DND-41 (cell line): ENCODE data around the gene MRPL42.

ENCODE experiments used
- EZH2 ChIP-seq: IDR thresholded peaks from 3 replicates; pipeline ENCODE4 v1.6.1; 2012; ENCODE audit warnings: borderline replicate concordance, low read depth, mild to moderate bottlenecking, moderate library complexity, low read length, inconsistent platforms; ENCODE audit not compliant: severe bottlenecking
- TF ChIP-seq, protein P1 (sequence below): IDR thresholded peaks from 2 replicates; pipeline ENCODE4 v1.5.1; 2012; ENCODE audit warnings: borderline replicate concordance, low read length, moderate library complexity, mild to moderate bottlenecking; ENCODE audit not compliant: poor library complexity, severe bottlenecking; ENCODE audit errors: extremely low read depth

DNA sequence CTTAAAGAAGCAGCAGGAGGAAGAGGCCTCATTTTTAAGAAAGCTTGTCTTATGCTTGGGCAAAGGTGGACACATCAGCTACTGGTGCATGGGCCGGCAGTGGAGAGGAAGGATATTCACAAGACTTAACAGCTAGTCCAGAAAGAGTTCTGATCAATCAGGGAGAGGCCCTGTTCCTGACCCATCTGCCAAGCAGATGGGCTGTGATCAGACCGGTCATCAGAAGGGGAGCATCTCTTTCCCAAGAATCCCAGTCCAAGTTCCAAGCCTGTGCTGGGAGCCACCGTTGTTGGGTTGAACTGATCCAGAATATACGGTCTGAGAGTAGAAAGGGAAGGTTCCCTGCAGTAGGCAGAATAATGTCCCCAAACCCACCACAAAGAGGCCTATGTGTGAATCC lies 72.5 kb downstream of the MRPL42 start:
- TF ChIP-seq, protein P1, sequence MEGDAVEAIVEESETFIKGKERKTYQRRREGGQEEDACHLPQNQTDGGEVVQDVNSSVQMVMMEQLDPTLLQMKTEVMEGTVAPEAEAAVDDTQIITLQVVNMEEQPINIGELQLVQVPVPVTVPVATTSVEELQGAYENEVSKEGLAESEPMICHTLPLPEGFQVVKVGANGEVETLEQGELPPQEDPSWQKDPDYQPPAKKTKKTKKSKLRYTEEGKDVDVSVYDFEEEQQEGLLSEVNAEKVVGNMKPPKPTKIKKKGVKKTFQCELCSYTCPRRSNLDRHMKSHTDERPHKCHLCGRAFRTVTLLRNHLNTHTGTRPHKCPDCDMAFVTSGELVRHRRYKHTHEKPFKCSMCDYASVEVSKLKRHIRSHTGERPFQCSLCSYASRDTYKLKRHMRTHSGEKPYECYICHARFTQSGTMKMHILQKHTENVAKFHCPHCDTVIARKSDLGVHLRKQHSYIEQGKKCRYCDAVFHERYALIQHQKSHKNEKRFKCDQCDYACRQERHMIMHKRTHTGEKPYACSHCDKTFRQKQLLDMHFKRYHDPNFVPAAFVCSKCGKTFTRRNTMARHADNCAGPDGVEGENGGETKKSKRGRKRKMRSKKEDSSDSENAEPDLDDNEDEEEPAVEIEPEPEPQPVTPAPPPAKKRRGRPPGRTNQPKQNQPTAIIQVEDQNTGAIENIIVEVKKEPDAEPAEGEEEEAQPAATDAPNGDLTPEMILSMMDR = no peak
- TF ChIP-seq EZH2 = no peak
